HG03060 (cell line): ENCODE results near the gene MAGEB17.
A peak's percentile ranks its signal among the peaks of the same experiment; 100 is the strongest.
"Not testable (repeated sequence)": the region's sequence is repeated elsewhere in the genome, so short reads cannot be mapped to it uniquely, and the experiment has no call there.

Experiments
- ATAC-seq: cut with Tn5 transposase; IDR thresholded peaks from one replicate; pipeline ENCODE4 v1.9.1; 2021; ENCODE audit warnings: low read depth, moderate number of reproducible peaks; ENCODE audit not compliant: unreplicated experiment

MAGEB17 gene

DNA sequence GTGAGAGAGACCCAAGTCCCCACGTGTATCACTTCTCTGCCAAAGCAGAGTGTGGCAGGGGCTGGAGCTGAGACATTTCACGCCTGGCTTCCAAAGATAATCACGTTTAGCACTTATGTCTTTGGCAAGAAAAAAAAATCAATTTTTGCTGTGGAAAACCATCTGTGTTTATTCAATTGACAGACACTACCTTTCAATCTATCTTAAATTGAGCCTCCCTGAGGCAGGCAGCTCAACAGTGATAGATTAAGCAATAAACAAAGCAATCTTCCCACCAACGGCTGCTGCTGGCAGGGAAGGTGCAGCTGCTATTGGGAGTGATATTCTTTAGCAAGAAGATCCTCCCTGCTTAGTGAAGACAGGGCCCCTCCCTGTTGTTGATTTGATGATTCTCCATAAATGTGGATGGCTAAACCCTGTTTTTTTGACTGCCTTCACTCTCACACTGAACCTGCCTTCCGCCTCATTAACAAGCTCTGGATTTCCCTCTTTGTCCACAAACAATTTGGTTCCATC lies 11.6 kb upstream of the MAGEB17 start:
- no peak for ATAC-seq

- no peak for ATAC-seq
These were observed 10.5 kb upstream of the MAGEB17 start for GRCh38 chrX:16156692-16157331.

DNA sequence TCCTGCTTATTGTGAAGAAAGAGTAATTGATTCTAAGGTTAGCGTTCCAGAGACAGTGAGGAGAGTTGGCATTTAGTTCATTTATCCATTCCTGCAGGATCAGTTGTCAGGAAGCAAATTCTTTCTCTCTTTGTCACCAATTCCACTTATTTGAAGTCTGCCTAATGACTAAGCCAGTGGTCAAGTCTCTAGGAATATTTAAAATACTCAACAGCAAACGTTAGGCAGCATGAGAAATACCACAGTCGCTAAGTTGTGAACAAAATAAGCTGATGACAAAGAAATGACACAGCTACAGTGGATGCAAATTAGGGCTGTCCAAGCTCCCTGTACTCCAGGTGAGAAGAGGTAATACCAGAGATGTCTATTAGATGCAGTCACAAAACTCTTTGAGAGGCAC lies 6.6 kb upstream of the MAGEB17 start:
- ATAC-seq: no peak

GRCh38 chrX:16161173-16161572 lies 6.1 kb upstream of the MAGEB17 start:
- ATAC-seq: not testable (repeated sequence)

- no peak for ATAC-seq
These were observed 4.9 kb upstream of the MAGEB17 start for GRCh38 chrX:16162391-16162790.

DNA sequence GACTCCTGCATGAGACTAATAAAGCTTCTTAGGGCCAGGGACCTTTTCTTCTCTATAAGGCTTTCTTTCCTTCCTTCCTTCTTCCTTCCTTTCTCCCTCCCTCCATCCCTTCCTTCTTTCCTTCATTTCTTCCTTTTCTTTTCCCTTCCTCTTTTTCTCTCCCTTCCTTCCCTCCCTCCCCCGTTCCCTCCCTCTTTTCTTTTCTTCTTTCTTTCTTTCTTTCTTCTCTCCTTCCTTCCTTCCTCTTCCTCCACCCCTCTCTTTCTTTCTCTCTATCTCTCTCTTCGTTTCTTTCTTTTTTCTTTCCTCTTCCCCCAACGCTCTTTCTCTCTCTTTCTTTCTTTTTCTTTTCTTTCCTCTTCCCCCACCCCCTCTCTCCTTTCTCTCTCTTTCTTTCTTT lies 2.5 kb upstream of the MAGEB17 start:
- no peak for ATAC-seq

GRCh38 chrX:16171039-16171438 lies 3.8 kb downstream of the MAGEB17 start:
- ATAC-seq: no peak

DNA sequence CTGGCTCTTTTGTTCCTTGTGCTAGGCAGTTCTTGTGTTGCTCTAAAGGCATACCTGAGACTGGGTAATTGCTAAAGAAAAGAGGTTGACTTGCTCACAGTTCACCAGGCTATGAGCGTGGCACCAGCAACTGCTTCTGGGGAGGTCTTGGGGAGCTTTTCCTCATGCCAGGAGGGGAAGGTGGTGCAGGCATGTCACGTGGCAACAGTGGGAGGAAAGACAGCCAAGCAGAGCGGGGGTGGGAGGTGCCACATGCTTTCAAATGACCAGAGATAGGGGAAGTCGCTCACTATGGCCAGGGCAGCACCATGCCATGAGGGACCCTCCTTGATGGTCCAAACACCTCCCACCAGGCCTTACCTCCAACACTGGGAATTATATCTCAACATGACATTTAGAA lies 4.7 kb downstream of the MAGEB17 start:
- no peak for ATAC-seq

DNA sequence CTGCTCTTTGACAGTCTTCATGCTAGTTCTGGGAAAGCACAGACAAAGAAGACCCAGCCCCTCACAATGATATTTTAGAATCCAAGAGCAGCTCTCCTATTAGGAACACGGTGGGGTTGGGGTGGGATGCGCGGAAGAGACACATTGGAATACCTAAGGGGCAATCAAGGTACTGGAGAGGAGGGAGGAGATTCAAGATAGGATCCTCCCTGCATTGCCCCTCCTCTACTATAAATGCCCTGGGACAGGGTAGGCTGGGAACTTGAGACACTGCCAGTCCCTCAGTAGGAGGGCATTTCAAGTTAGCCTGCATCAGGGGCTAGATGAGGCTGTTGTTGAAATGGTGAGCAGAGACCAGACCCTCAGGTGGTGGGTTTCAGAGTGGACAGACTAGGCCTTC lies 5.1 kb downstream of the MAGEB17 start:
- ATAC-seq: no peak

- no peak for ATAC-seq
These were observed 8.2 kb downstream of the MAGEB17 start for GRCh38 chrX:16175329-16176061.

GRCh38 chrX:16177260-16177659 lies 10.0 kb downstream of the MAGEB17 start:
- ATAC-seq: no peak

- ATAC-seq: not testable (repeated sequence)
These were observed 16.6 kb downstream of the MAGEB17 start for GRCh38 chrX:16183843-16184242.

DNA sequence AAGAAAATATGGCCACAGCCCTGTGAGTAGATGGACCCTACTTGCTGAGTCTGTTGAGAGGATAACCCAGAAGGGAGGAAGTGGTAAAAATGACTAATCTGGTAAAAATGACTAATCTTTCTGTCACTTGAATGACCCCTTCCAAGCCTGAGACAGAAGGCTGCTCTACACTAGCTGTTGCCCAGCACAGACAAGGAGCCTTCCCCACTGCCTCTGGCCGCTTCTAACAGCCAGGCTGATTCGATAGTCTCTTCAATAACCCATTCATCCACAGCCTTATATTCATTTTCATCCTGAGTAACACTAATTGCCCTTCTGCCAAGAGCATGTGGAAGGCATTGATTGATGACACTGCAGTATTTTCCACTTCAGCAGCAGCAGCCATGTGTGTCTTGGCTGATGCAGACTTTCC lies 18.4 kb downstream of the MAGEB17 start:
- ATAC-seq: peak; percentile 91

GRCh38 chrX:16186380-16187007 lies 19.2 kb downstream of the MAGEB17 start:
- no peak for ATAC-seq

GRCh38 chrX:16187024-16187760 lies 19.9 kb downstream of the MAGEB17 start:
- no peak for ATAC-seq

GRCh38 chrX:16188687-16189086 lies 21.4 kb downstream of the MAGEB17 start:
- ATAC-seq: no peak

- ATAC-seq: no peak
These were observed 24.3 kb downstream of the MAGEB17 start for GRCh38 chrX:16191605-16192004.

- ATAC-seq: no peak
These were observed 29.5 kb downstream of the MAGEB17 start for GRCh38 chrX:16196829-16197228.

DNA sequence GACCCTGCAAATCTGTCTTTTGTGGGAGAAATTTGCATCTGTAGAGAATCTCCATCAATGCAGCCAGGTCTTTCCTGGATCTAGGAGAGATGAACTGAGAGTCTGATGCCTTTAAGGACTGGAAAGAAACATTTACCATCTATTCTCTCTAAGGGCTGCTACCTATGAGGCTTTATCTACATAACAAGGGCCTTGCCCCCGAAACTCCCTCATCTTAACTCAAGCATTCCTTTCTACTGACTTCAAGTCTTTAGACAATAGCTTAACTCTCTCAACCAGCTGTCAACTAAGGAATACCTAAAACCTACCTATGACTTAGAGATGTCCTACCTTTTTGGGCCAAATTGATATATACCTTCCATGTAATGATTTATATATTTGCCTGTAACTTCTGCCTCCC lies 32.1 kb downstream of the MAGEB17 start:
- ATAC-seq: no peak

GRCh38 chrX:16202943-16203342 lies 35.7 kb downstream of the MAGEB17 start:
- ATAC-seq: no peak

GRCh38 chrX:16204538-16204937 lies 37.3 kb downstream of the MAGEB17 start:
- no peak for ATAC-seq
